GM12878 (cell line): ENCODE measurements around the gene BSCL2. TPM values are rescaled to one million over a fixed set of nuclear protein-coding genes. Genes with fewer than 3 reads are reported as not detected.

Source experiments
- ATF7 ChIP-seq: fragments of 450-650 bp; IDR thresholded peaks from 2 replicates; pipeline ENCODE4 v1.6.1; 2016; ENCODE audit warnings: low read depth, mild to moderate bottlenecking
- BACH1 ChIP-seq: fragments of 450-650 bp; IDR thresholded peaks from 2 replicates; pipeline ENCODE4 v1.6.1; 2017; ENCODE audit warnings: mild to moderate bottlenecking, borderline replicate concordance
- BMI1 ChIP-seq: fragments of 450-650 bp; IDR thresholded peaks from 2 replicates; pipeline ENCODE4 v1.6.1; 2016; ENCODE audit warnings: mild to moderate bottlenecking, moderate library complexity, borderline replicate concordance
- CBFB ChIP-seq: IDR thresholded peaks from 2 replicates; pipeline ENCODE4 v1.6.1; 2016; ENCODE audit warnings: antibody characterized with exemption, low read depth
- CHD1 ChIP-seq: IDR thresholded peaks from 2 replicates; pipeline ENCODE4 v1.6.1; 2012; ENCODE audit warnings: low read depth, low read length, improper control_type of control experiment
- GATAD2B ChIP-seq: fragments of 450-650 bp; conservative IDR thresholded peaks from 2 replicates; pipeline ENCODE4 v1.6.1; 2017; ENCODE audit warnings: low read depth, mild to moderate bottlenecking, moderate library complexity
- HDAC2 ChIP-seq: fragments of 200-600 bp; sonication (generic); IDR thresholded peaks from 2 replicates; pipeline ENCODE4 v1.6.1; 2017
- JUNB ChIP-seq: IDR thresholded peaks from 2 replicates; pipeline ENCODE4 v1.6.1; 2016; ENCODE audit warnings: antibody characterized with exemption, mild to moderate bottlenecking
- MYB ChIP-seq: fragments of 150-350 bp; IDR thresholded peaks from 2 replicates; pipeline ENCODE4 v1.6.1; 2014; ENCODE audit warnings: mild to moderate bottlenecking, low read depth, low read length, borderline replicate concordance
- MYC ChIP-seq: IDR thresholded peaks from 2 replicates; pipeline ENCODE4 v1.6.1; 2011; ENCODE audit warnings: mild to moderate bottlenecking, low read length, moderate library complexity, inconsistent platforms; ENCODE audit not compliant: insufficient read depth, insufficient replicate concordance, insufficient read length, severe bottlenecking
- NR2F1 ChIP-seq: fragments of 450-650 bp; conservative IDR thresholded peaks from 2 replicates; pipeline ENCODE4 v1.6.1; 2017; ENCODE audit warnings: mild to moderate bottlenecking
- POU2F2 ChIP-seq: IDR thresholded peaks from 3 replicates; pipeline ENCODE4 v1.6.1; 2011; ENCODE audit warnings: low read depth, mild to moderate bottlenecking, low read length, borderline replicate concordance
- RB1 ChIP-seq: fragments of 450-650 bp; formaldehyde crosslinking; IDR thresholded peaks from 2 replicates; pipeline ENCODE4 v1.6.1; 2017; ENCODE audit warnings: mild to moderate bottlenecking, borderline replicate concordance
- RELA ChIP-seq: fragments of 450-650 bp; IDR thresholded peaks from 2 replicates; pipeline ENCODE4 v1.8.0; 2014; ENCODE audit warnings: borderline replicate concordance; ENCODE audit not compliant: partially characterized antibody
- RUNX3 ChIP-seq: IDR thresholded peaks from 2 replicates; pipeline ENCODE4 v1.6.1; 2012; ENCODE audit warnings: low read length, inconsistent platforms
- SIN3A ChIP-seq: IDR thresholded peaks from 2 replicates; pipeline ENCODE4 v1.6.1; 2012; ENCODE audit warnings: low read depth, low read length, improper control_type of control experiment
- SMAD5 ChIP-seq: IDR thresholded peaks from 2 replicates; pipeline ENCODE4 v1.6.1; 2016; ENCODE audit warnings: antibody characterized with exemption, low read depth
- SMC3 ChIP-seq: IDR thresholded peaks from 2 replicates; pipeline ENCODE4 v1.6.1; 2011; ENCODE audit warnings: low read length, improper control_type of control experiment, borderline replicate concordance
- SRF ChIP-seq, 2 experiments: IDR thresholded peaks; 2 replicates each; pipeline ENCODE4 v1.6.1; 2011; ENCODE audit warnings: low read depth in 2 of 2, low read length in 2 of 2, mild to moderate bottlenecking in 1 of 2, moderate library complexity in 1 of 2
- SUPT20H ChIP-seq: IDR thresholded peaks from 2 replicates; pipeline ENCODE4 v1.6.1; 2011; ENCODE audit warnings: low read depth, mild to moderate bottlenecking, low read length, moderate library complexity, borderline replicate concordance; ENCODE audit not compliant: control insufficient read depth
- TCF12 ChIP-seq: IDR thresholded peaks from 2 replicates; pipeline ENCODE4 v1.6.1; 2011; ENCODE audit warnings: low read depth, mild to moderate bottlenecking, low read length
- YBX1 ChIP-seq: fragments of 450-650 bp; IDR thresholded peaks from 2 replicates; pipeline ENCODE4 v1.6.1; 2016; ENCODE audit warnings: antibody characterized with exemption
- ZNF207 ChIP-seq: fragments of 450-650 bp; IDR thresholded peaks from 2 replicates; pipeline ENCODE4 v1.6.1; 2014; ENCODE audit warnings: antibody characterized with exemption, mild to moderate bottlenecking, borderline replicate concordance
- polyA plus RNA-seq, 11 experiments: library from polyadenylated mRNA; depleted of rRNA in 4 of 11; unstranded in 6 of 11; stranded (reverse) in 5 of 11; fragments of >200 nt; fragmentation: Nextera tagmentation in 4 of 11; fragmentation: Illumina TruSeq in 1 of 11; extraction: Ambion mirVana in 4 of 11; extraction: Trizol in 1 of 11; gene quantifications; 1 replicate in 1 of 11; 2 replicates in 10 of 11; pipeline versions ENCODE4 v1.2.1 to v1.2.3, GENCODE V29; 2011 to 2016; ENCODE audit warnings: inconsistent platforms in 2 of 11, missing spikeins in 2 of 11, low read depth in 1 of 11
- total RNA-seq, 4 experiments: library from RNA; depleted of rRNA in 3 of 4; stranded (reverse); fragments of >200 nt in 3 of 4; fragmentation: Illumina TruSeq in 1 of 4; extraction: Trizol in 1 of 4; gene quantifications; 2 replicates each; pipeline versions ENCODE4 v1.2.1 to v1.2.3, GENCODE V29; 2013 to 2021
- TF ChIP-seq, protein P1 (sequence below), 3 experiments: IDR thresholded peaks in 2 of 3; conservative IDR thresholded peaks in 1 of 3; 2 replicates each; pipeline ENCODE4 v1.5.1; 2011; ENCODE audit warnings: low read depth in 3 of 3, low read length in 3 of 3, mild to moderate bottlenecking in 3 of 3, control low read depth in 2 of 3, moderate library complexity in 2 of 3, inconsistent platforms in 1 of 3, mixed read lengths in 1 of 3; ENCODE audit not compliant: control insufficient read depth in 2 of 3, insufficient read depth in 1 of 3; ENCODE audit errors: extremely low read depth in 1 of 3
- TF ChIP-seq, protein P2 (sequence below): IDR thresholded peaks from 2 replicates; pipeline ENCODE4 v1.6.1; 2011; ENCODE audit warnings: borderline replicate concordance, low read depth, mild to moderate bottlenecking, moderate library complexity, low read length; ENCODE audit not compliant: insufficient read depth, poor library complexity, severe bottlenecking
- TF ChIP-seq, protein P3 (sequence below): fragments of 450-650 bp; IDR thresholded peaks from 2 replicates; pipeline ENCODE4 v1.6.1; 2018; ENCODE audit warnings: mild to moderate bottlenecking, low read depth, moderate library complexity; ENCODE audit not compliant: partially characterized antibody

The BSCL2 gene
- total and polyA plus RNA-seq, 10 of the 15 experiments (the other 5 are each of a cell fraction or from before 2014, with no cell fraction given), result 12.3 to 57.9 (median 21.8) TPM

DNA sequence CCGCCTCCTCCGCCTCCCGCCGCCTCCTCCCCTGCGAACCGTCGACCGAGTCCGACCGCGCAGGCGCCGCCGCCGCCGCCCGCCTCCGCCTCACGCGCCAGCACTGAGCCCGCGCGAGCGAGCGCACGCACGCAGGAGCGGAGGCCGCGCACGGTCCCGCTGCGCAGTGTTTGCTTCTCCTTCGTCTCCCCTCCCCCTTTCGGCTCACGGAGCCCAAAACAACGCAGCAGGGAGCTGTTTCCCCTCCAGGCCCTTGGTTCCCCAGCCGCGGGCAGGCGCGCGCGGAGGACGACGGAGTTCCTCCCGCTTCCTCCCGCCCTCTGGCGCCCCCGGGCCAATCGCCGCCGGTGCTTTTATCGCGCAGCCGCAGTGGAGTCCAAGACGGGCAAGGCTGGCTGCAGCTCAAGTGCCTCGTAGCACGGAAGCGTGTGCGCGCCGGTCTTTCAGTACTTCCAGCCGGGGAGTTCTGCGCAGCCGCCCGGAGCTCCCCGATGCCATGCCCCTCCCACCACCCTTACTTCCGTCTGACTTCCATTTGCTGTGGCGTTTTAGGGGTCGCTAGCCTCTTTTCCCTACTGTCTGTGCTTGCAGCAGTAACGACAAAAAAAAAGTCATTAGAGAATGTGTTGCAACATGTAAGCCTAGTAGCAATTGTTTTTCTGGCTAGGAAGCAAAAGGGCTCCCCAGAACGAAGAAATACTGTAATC lies 20.1 kb upstream of the BSCL2 start, which contains the start of gene HNRNPUL2 (continued):
- peak; percentile 98 for TF ChIP-seq RB1
- TF ChIP-seq BMI1, result no peak
- peak; percentile 13 for TF ChIP-seq POU2F2
- 0 out of 4 replicates have a peak, but pooled peaks of 1 of the 2 experiments have one; percentile 27 for TF ChIP-seq SRF (IDR thresholded peaks at IDR 0.05; ENCODE audit: low read depth in 2 of 2, low read length in 2 of 2)
- peak; percentile 78 for TF ChIP-seq RELA
- TF ChIP-seq MYC, result peak; percentile 83
- peak; percentile 86; the same call in 1 of the 2 replicates for TF ChIP-seq ZNF207
- TF ChIP-seq, protein P1, sequence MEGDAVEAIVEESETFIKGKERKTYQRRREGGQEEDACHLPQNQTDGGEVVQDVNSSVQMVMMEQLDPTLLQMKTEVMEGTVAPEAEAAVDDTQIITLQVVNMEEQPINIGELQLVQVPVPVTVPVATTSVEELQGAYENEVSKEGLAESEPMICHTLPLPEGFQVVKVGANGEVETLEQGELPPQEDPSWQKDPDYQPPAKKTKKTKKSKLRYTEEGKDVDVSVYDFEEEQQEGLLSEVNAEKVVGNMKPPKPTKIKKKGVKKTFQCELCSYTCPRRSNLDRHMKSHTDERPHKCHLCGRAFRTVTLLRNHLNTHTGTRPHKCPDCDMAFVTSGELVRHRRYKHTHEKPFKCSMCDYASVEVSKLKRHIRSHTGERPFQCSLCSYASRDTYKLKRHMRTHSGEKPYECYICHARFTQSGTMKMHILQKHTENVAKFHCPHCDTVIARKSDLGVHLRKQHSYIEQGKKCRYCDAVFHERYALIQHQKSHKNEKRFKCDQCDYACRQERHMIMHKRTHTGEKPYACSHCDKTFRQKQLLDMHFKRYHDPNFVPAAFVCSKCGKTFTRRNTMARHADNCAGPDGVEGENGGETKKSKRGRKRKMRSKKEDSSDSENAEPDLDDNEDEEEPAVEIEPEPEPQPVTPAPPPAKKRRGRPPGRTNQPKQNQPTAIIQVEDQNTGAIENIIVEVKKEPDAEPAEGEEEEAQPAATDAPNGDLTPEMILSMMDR (IDR thresholded peaks at IDR 0.05 in 2 of 3, conservative IDR thresholded peaks at IDR 0.05 in 1 of 3; ENCODE audit: control insufficient read depth in 2 of 3, extremely low read depth in 1 of 3, insufficient read depth in 1 of 3, low read depth in 3 of 3, low read length in 3 of 3), result no peak
- no peak for TF ChIP-seq CHD1
- TF ChIP-seq GATAD2B, result peak; percentile 88; the same call in 1 of the 2 replicates
- TF ChIP-seq JUNB, result no peak
- TF ChIP-seq CBFB, result peak; percentile 67
- TF ChIP-seq RUNX3, result 0 out of 2 replicates have a peak, but pooled peaks have one; percentile 20
- no peak for TF ChIP-seq YBX1
- TF ChIP-seq NR2F1, result peak; percentile 36; the same call in 1 of the 2 replicates
- TF ChIP-seq, protein P2, sequence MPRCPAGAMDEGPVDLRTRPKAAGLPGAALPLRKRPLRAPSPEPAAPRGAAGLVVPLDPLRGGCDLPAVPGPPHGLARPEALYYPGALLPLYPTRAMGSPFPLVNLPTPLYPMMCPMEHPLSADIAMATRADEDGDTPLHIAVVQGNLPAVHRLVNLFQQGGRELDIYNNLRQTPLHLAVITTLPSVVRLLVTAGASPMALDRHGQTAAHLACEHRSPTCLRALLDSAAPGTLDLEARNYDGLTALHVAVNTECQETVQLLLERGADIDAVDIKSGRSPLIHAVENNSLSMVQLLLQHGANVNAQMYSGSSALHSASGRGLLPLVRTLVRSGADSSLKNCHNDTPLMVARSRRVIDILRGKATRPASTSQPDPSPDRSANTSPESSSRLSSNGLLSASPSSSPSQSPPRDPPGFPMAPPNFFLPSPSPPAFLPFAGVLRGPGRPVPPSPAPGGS, result peak; percentile 29
- TF ChIP-seq, protein P3, sequence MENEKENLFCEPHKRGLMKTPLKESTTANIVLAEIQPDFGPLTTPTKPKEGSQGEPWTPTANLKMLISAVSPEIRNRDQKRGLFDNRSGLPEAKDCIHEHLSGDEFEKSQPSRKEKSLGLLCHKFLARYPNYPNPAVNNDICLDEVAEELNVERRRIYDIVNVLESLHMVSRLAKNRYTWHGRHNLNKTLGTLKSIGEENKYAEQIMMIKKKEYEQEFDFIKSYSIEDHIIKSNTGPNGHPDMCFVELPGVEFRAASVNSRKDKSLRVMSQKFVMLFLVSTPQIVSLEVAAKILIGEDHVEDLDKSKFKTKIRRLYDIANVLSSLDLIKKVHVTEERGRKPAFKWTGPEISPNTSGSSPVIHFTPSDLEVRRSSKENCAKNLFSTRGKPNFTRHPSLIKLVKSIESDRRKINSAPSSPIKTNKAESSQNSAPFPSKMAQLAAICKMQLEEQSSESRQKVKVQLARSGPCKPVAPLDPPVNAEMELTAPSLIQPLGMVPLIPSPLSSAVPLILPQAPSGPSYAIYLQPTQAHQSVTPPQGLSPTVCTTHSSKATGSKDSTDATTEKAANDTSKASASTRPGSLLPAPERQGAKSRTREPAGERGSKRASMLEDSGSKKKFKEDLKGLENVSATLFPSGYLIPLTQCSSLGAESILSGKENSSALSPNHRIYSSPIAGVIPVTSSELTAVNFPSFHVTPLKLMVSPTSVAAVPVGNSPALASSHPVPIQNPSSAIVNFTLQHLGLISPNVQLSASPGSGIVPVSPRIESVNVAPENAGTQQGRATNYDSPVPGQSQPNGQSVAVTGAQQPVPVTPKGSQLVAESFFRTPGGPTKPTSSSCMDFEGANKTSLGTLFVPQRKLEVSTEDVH, result no peak
- TF ChIP-seq SIN3A, result peak; percentile 88; the same call in 1 of the 2 replicates
- TF ChIP-seq SMC3, result no peak
- peak; percentile 77; the same call in 1 of the 2 replicates for TF ChIP-seq TCF12
- no peak for TF ChIP-seq HDAC2
- no peak for TF ChIP-seq SUPT20H
- TF ChIP-seq ATF7, result no peak; the same call in 1 of the 2 replicates
- peak; percentile 72; the same call in 1 of the 2 replicates for TF ChIP-seq SMAD5
- TF ChIP-seq BACH1, result peak; percentile 91
- TF ChIP-seq MYB, result no peak
